Fibroblast of lung (primary cell): ENCODE results near the gene ZBTB32. TPM values are rescaled to one million over a fixed set of nuclear protein-coding genes. Genes with fewer than 3 reads are reported as not detected.

ENCODE experiments used
- DNase-seq, 2 donors: peaks; one replicate each; pipeline versions ENCODE4 v3.0.0 to v3.0.0-alpha.2; 2010; ENCODE audit warnings: low read depth in 2 of 2
- H2AFZ ChIP-seq: 2 replicates; pipeline ENCODE4 v1.5.1; 2012; ENCODE audit warnings: low read length, control low read depth, inconsistent platforms
- H3K27ac ChIP-seq: 2 replicates; pipeline ENCODE4 v1.5.1; 2011; ENCODE audit warnings: low read length, control low read depth; ENCODE audit not compliant: insufficient read depth
- H3K27me3 ChIP-seq: 2 replicates; pipeline ENCODE4 v1.5.1; 2011; ENCODE audit warnings: mild to moderate bottlenecking, low read length; ENCODE audit not compliant: control insufficient read depth, insufficient read depth
- H3K36me3 ChIP-seq: 2 replicates; pipeline ENCODE4 v1.5.1; 2011; ENCODE audit warnings: low read length; ENCODE audit not compliant: control insufficient read depth, insufficient read depth
- H3K4me1 ChIP-seq: 2 replicates; pipeline ENCODE4 v1.5.1; 2011; ENCODE audit warnings: low read length; ENCODE audit not compliant: control insufficient read depth, insufficient read depth; ENCODE audit errors: extremely low read depth
- H3K4me2 ChIP-seq: 2 replicates; pipeline ENCODE4 v1.5.1; 2011; ENCODE audit warnings: low read length, control low read depth; ENCODE audit not compliant: insufficient read depth; ENCODE audit errors: extremely low read depth
- H3K4me3 ChIP-seq, 4 experiments: fragments of 200-600 bp in 1 of 4; sonication (generic) in 1 of 4; replicated peaks in 1 of 4; 2 replicates each; pipeline ENCODE4 v1.5.1; 2011 to 2016; ENCODE audit warnings: low read length in 4 of 4, low read depth in 3 of 4, mild to moderate bottlenecking in 3 of 4, control low read depth in 2 of 4, inconsistent platforms in 1 of 4, mixed read lengths in 1 of 4; ENCODE audit not compliant: insufficient read depth in 1 of 4; ENCODE audit errors: control extremely low read depth in 1 of 4
- H3K79me2 ChIP-seq: 2 replicates; pipeline ENCODE4 v1.5.1; 2012; ENCODE audit warnings: mild to moderate bottlenecking, low read length, inconsistent platforms; ENCODE audit not compliant: control insufficient read depth, insufficient read depth
- H3K9ac ChIP-seq: 2 replicates; pipeline ENCODE4 v1.5.1; 2011; ENCODE audit warnings: mild to moderate bottlenecking, low read length, control low read depth; ENCODE audit not compliant: insufficient read depth
- H3K9me3 ChIP-seq: 2 replicates; pipeline ENCODE4 v1.5.1; 2012; ENCODE audit warnings: low read depth, low read length; ENCODE audit not compliant: control insufficient read depth, insufficient read depth
- H4K20me1 ChIP-seq: 2 replicates; pipeline ENCODE4 v1.5.1; 2011; ENCODE audit warnings: low read length; ENCODE audit not compliant: control insufficient read depth, insufficient read depth; ENCODE audit errors: extremely low read depth
- EZH2 ChIP-seq: IDR thresholded peaks from 2 replicates; pipeline ENCODE4 v1.5.1; 2012; ENCODE audit warnings: low read length, control low read depth, mild to moderate bottlenecking; ENCODE audit errors: missing control alignments
- polyA plus RNA-seq, 2 donors: library from polyadenylated mRNA; depleted of rRNA in 1 of 2; stranded (reverse) in 1 of 2; unstranded in 1 of 2; fragments of >200 nt; gene quantifications; 2 replicates each; pipeline ENCODE4 v1.2.1, GENCODE V29; 2011 to 2012; ENCODE audit warnings: missing spikeins in 1 of 2
- total RNA-seq: library from RNA; depleted of rRNA; stranded (reverse); fragments of >200 nt; gene quantifications from 2 replicates; pipeline ENCODE4 v1.2.1, GENCODE V29; 2014
- TF ChIP-seq, protein P1 (sequence below), 2 donors: IDR thresholded peaks in 1 of 2; conservative IDR thresholded peaks in 1 of 2; 1 replicate in 1 of 2; 2 replicates in 1 of 2; pipeline ENCODE4 v1.5.1; 2011 to 2012; ENCODE audit warnings: low read length in 2 of 2, control low read depth in 1 of 2, inconsistent platforms in 1 of 2, low read depth in 1 of 2, mild to moderate bottlenecking in 1 of 2

Gene ZBTB32
- total and polyA plus RNA-seq, 2 donors (not counting 1 experiment from before 2014, with no cell fraction given) = not detected

DNA sequence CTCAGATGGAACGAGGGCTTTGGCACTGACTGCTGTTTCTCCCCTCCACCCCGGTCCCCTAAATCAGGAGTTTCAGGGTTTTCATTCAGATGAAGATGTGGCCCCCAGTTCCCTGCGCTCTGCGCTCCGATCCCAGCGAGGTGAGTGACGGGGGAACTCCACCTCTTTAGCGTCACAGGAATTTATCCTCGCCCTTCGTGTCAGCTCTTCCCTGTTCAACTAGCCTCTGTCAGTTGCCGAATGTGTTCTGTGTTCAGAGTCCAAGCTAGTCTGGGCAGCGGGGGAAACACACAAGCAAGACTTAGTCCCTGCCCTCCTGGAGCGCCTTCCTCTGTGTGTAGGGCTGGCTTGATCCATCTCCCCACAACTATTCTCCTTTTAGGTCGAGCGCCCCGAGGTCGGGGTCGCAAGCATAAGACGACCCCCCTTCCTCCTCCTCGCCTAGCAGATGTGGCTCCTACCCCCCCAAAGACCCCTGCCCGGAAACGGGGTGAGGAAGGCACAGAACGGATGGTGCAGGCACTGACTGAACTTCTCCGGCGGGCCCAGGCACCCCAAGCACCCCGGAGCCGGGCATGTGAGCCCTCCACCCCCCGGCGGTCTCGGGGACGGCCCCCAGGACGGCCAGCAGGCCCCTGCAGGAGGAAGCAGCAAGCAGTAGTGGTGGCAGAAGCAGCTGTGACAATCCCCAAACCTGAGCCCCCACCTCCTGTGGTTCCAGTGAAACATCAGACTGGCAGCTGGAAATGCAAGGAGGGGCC lies 15.2 kb downstream of the ZBTB32 start:
- Histone ChIP-seq H3K79me2 (peaks cover 33% of the 10 kb centered on the region), H4K20me1 (no peaks in the 10 kb centered on the region), H3K4me3 (peak overlapping the region; percentile 74 to 87 (median 80)), H3K4me2 (peak overlapping the region; percentile 89), H3K4me1 (peaks cover 9% of the 10 kb centered on the region), H3K27ac (no peak overlapping the region), H3K9ac (peak overlapping the region; percentile 26), H3K36me3 (peaks cover 29% of the 10 kb centered on the region), H3K27me3 (no peaks in the 10 kb centered on the region), H3K9me3 (no peaks in the 10 kb centered on the region), H2AFZ (no peak overlapping the region)
- TF ChIP-seq EZH2 = no peak
- TF ChIP-seq, protein P1, sequence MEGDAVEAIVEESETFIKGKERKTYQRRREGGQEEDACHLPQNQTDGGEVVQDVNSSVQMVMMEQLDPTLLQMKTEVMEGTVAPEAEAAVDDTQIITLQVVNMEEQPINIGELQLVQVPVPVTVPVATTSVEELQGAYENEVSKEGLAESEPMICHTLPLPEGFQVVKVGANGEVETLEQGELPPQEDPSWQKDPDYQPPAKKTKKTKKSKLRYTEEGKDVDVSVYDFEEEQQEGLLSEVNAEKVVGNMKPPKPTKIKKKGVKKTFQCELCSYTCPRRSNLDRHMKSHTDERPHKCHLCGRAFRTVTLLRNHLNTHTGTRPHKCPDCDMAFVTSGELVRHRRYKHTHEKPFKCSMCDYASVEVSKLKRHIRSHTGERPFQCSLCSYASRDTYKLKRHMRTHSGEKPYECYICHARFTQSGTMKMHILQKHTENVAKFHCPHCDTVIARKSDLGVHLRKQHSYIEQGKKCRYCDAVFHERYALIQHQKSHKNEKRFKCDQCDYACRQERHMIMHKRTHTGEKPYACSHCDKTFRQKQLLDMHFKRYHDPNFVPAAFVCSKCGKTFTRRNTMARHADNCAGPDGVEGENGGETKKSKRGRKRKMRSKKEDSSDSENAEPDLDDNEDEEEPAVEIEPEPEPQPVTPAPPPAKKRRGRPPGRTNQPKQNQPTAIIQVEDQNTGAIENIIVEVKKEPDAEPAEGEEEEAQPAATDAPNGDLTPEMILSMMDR (conservative IDR thresholded peaks at IDR 0.05 in 1 of 2, IDR thresholded peaks at IDR 0.05 in 1 of 2; ENCODE audit: low read depth in 1 of 2, low read length in 2 of 2) = no peak
- DNase-seq = no peak

DNA sequence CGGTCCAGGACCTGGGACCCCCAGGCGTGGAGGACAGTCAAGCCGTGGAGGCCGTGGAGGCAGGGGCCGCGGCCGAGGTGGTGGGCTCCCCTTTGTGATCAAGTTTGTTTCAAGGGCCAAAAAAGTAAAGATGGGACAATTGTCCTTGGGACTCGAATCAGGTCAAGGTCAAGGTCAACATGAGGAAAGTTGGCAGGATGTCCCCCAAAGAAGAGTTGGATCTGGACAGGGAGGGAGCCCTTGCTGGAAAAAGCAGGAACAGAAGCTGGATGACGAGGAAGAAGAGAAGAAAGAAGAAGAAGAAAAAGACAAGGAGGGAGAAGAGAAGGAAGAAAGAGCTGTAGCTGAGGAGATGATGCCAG lies 15.8 kb downstream of the ZBTB32 start:
- no peak overlapping the region for H3K4me3 ChIP-seq
- H3K36me3 ChIP-seq = peaks cover 31% of the 10 kb centered on the region
- H3K9me3 ChIP-seq = no peaks in the 10 kb centered on the region
- no peak overlapping the region for H3K9ac ChIP-seq
- TF ChIP-seq EZH2 = no peak
- TF ChIP-seq, protein P1 (conservative IDR thresholded peaks at IDR 0.05 in 1 of 2, IDR thresholded peaks at IDR 0.05 in 1 of 2; ENCODE audit: low read depth in 1 of 2, low read length in 2 of 2) = no peak
- H3K79me2 ChIP-seq = peaks cover 33% of the 10 kb centered on the region
- no peak overlapping the region for H3K4me2 ChIP-seq
- no peak overlapping the region for H3K27ac ChIP-seq
- DNase-seq = no peak
- no peak overlapping the region for H2AFZ ChIP-seq
- peaks cover 9% of the 10 kb centered on the region for H3K4me1 ChIP-seq
- no peaks in the 10 kb centered on the region for H4K20me1 ChIP-seq
- no peaks in the 10 kb centered on the region for H3K27me3 ChIP-seq

DNA sequence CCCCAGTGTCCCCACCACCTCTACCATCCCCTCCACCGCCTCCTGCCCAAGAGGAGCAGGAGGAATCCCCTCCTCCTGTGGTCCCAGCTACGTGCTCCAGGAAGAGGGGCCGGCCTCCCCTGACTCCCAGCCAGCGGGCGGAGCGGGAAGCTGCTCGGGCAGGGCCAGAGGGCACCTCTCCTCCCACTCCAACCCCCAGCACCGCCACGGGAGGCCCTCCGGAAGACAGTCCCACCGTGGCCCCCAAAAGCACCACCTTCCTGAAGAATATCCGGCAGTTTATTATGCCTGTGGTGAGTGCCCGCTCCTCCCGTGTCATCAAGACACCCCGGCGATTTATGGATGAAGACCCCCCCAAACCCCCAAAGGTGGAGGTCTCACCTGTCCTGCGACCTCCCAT lies 16.3 kb downstream of the ZBTB32 start:
- no peak overlapping the region for H3K9ac ChIP-seq
- DNase-seq = no peak
- peaks cover 36% of the 10 kb centered on the region for H3K36me3 ChIP-seq
- no peaks in the 10 kb centered on the region for H4K20me1 ChIP-seq
- H3K4me3 ChIP-seq = no peak overlapping the region
- TF ChIP-seq, protein P1 (conservative IDR thresholded peaks at IDR 0.05 in 1 of 2, IDR thresholded peaks at IDR 0.05 in 1 of 2; ENCODE audit: low read depth in 1 of 2, low read length in 2 of 2) = no peak
- no peak for TF ChIP-seq EZH2
- peaks cover 33% of the 10 kb centered on the region for H3K79me2 ChIP-seq
- H3K4me2 ChIP-seq = no peak overlapping the region
- no peak overlapping the region for H3K27ac ChIP-seq
- no peaks in the 10 kb centered on the region for H3K27me3 ChIP-seq
- peaks cover 9% of the 10 kb centered on the region for H3K4me1 ChIP-seq
- no peaks in the 10 kb centered on the region for H3K9me3 ChIP-seq
- no peak overlapping the region for H2AFZ ChIP-seq
